CD1c-positive myeloid dendritic cell (primary cell): Measurements from ENCODE around the gene DLG2.
"Not testable (repeated sequence)": the region's sequence is repeated elsewhere in the genome, so short reads cannot be mapped to it uniquely, and the experiment has no call there.

ENCODE experiments used
- DNase-seq: peaks from one replicate; pipeline ENCODE4 v3.0.0-alpha.2; 2016; ENCODE audit errors: extremely low spot score

DLG2 gene

DNA sequence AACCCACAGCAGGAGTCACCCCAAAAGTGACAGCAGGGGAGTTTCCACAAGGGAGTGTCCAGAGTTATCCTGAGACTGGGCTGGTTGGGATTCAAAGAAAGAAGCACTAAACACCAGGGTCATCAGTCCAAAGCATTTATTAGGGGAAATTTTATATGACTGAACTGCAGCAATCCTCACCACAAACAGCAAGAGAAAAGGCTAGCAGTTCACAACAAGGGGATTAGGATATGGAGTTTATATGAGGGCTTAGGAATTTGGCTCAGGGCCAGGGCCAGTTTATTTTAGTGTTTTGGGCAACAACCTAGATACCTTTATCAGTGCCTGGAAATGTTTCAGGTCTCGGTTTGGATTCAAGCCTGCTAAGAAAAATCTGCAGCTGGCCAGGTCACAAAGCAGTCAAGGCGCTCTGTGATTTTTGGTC is 16.1 kb upstream of the DLG2 start:
- no peak for DNase-seq

- no peak for DNase-seq
These were observed 7.6 kb upstream of the DLG2 start for GRCh38 chr11:85634747-85635146.

DNA sequence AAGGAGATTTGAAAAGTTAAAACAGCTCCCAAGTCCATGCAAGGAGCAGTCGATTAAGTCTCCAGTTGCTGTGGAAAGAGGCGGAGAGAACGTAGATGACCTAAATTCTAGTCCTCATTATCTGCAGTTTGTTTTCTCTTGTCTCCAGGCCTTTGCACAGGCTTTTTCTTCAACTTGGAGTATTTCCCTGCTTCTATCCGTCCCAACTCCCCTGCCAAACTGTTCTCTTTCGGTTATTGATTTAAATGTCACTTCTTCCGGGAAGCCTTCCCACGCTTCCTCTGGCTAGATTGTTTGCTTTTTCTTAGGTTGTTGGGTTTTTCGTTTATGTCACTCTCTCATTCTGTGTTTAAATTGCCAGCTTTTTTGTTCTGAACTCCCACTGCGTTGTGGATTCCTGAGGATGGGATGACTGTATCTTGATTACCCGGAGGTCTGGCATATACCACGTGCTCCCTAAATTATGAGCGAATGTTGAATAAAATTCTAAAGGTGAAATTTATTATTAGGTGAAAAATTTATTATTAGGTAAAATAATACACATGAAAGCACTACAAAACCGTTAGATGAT is 1.7 kb upstream of the DLG2 start:
- DNase-seq, result no peak

- peak; percentile 98 for DNase-seq
These were observed 1.0 kb upstream of the DLG2 start, which contains the start of gene TMEM126B for GRCh38 chr11:85627998-85628770. TSS of gene TMEM126B (plus strand) at chr11:85628593. CDS start at chr11:85628608, 15 bp downstream.

DNA sequence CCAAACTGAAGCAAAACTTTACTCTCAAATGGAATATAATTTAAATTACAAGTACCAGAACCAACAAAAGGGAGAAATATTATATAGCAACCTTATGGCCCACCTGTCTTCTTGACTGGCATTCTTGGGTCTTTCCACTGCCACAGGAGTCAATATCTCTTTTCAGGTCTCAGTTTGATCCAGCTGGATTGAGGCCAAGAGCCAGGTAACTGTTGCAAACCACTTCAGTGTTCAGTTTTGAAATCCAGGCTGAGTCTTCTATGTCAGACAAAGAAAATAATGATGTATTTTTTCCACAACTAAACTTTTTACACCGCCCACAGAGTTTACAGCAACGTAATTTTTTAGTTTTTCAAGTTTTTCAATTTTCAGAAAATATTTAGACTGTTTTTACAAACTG is 648 bp downstream of the DLG2 start:
- no peak for DNase-seq

DNA sequence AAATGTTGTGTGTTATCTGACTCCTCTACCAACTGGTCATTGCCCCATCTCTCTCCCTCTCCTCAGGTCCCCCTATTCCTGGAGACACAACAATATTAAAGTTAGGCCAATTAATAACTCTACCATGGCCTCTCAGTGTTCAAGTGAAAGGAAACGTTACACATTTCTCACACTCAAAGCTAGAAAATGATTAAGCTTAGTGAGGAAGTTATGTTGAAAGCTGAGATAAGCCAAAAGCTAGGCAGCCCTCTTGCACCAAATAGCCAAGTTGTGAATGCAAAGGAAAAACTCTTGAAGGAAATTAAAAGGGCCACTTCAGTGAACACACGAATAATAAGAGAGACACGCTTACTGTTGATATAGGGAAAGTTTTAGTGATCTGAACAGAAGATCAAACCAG is 6.9 kb downstream of the DLG2 start:
- DNase-seq, result no peak

DNA sequence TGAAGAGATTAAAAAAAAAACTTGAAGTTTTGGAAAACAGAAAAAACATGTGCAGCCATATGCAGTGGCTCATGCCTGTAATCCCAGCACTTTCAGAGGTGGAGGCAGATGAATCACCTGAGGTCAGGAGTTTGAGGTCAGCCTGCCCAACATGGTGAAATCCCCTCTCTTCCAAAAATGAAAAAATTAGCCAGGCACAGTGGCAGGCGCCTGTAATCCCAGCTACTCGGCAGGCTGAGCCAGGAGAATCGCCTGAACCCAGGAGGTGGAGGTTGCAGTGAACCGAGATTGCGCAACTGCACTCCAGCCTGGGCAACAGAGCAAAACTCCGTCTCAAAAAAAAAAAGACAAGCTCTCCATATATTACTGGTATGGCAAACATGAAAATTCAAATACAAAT is 7.6 kb downstream of the DLG2 start:
- DNase-seq, result no peak

DNA sequence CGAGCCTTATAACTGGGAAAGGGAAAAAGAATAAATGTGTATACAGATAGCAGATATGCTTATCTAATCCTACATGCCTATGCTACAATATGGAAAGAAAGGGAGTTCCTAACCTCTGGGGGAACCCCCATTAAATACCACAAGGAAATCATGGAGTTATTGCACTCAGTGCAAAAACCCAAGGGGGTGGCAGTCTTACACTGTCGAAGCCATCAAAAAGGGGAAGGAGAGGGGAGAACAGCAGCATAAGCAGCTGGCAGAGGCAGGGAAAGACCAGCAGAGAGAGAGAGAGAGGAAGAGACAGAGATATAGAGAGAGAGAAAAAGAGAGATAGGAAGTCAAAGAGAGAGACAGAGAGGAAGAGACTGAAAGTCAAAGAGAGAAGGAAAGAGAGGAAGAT is 15.5 kb downstream of the DLG2 start:
- not testable (repeated sequence) for DNase-seq

DNA sequence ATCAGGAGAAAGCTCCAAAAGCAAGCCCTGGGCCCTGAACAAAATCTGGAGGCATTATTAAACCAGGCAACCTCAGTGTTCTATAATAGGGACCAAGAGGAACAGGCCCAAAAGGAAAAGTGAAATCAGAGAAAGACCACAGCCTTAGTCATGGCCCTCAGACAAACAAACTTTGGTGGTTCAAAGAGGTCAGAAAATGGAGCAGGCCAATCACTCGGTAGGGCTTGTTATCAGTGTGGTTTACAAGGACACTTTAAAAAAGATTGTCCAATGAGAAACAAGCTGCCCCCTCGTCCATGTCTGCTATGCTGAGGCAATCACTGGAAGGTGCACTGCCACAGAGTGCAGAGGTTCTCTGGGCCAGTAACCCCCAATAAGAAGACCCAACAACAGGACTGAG is 17.9 kb downstream of the DLG2 start:
- DNase-seq, result not testable (repeated sequence)

DNA sequence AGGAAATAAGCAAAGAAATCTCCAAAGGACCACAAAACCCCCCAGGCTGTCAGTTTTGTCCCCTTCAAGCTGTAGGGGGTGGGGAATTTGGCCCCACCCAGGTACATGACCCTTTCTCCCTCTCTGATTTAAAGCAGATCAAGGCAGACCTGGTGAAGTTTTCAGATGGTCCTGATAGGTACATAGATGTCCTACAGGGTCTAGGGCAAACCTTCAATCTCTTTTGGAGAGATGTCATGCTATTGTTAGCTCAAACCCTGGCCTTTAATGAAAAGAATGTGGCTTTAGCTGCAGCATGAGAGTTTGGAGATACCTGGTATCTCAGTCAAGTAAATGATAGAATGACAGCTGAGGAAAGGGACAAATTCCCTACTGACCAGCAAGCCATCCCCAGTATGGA is 18.5 kb downstream of the DLG2 start:
- DNase-seq, result not testable (repeated sequence)

DNA sequence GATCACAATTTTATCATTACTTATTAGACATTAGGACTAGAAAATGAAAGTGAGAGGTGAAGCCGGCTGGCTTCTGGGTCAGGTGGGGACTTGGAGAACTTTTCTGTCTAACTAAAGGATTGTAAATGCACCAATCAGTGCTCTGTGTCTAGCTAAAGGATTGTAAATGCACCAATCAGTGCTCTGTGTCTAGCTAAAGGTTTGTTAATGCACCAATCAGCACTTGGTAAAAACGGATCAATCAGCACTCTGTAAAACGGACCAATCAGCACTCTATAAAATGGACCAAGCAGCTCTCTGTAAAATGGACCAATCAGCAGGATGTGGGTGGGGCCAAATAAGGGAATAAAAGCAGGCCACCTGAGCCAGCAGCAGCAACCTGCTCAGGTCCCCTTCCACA is 20.9 kb downstream of the DLG2 start:
- not testable (repeated sequence) for DNase-seq

DNA sequence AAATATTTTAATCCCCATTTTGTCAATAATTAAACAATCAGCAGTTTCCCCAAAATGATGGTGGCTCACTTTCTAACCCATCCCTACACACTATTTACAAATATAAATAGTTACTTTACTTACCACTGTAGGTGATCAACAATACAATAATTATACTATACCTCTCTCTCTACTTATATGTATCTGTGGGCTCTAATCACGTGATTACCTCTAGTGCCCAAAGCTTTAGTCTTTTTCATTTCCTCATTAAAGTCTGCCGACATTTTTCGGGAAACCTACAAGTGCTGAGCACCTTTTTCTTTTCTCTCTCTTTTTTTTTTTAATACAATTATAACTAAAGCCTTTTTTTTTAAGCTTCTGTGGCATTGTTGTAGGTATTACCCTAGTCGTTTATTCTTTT is 23.9 kb downstream of the DLG2 start:
- DNase-seq, result no peak

DNA sequence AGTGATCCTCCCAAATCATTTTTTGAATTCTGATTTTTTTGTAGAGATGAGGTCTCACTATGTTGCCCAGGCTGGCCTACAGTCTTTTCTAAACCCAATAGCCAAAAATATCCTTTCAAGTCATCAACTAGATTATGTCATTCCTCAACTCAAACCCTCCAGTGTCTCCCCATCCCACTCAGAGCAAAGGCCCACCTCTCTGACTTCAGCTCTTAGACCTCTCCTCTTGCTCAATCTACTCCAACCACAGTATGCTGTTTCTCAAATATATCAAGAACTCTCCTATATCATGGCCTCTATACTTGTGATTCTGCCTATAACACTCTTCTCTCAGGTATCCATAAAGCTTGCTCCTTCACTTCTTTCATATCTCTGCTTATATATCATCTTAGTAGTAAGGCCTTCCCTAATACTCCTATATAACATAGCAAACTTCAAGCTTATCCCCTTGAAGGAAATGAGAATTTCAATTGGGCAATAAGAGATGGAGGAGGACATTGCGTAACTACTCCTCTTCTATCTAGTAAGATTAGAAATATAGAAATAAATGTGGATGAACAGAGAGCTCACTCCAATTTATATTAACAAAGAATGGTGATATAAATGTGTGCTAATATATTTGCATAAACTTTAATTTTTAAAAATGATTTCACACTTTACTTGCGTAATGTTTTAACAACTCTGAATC is 24.5 kb downstream of the DLG2 start:
- peak; percentile 46 for DNase-seq

DNA sequence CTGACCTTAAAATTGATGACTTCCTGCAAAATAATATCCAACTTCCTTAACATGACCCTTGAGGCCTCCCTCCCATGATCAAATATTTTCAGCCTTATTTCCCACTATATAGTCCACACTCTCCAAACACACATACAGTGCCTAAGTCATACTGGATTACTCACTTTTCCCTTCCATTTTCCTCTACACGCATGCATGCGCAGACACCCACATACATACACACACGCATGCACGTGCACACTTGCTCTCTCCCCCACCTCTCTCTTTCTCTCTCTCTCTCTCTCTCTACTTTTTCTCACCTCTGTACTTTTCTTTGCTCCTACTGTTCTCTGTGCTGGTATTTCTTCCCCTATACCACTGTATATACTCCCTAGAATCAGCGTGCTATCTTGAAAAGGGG is 28.1 kb downstream of the DLG2 start:
- no peak for DNase-seq

DNA sequence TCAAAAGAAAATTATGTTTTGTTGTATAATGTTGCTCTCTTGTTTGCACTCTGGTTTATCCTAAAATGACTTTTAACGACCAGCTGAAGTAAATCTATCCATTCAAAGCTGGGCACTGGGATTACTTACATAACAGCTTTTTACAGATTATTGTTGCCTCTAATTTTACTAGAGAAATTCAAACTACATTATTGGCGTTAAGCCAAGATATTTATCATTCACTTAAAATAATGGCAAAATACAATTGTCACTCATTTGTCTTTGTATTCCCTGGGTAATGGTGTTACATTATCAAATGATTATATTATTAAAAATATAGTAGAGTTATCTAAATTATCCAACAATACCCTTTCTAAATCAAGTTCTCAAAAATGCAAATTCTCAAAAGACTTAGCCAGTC is 30.3 kb downstream of the DLG2 start:
- no peak for DNase-seq

GRCh38 chr11:85595285-85595884 is 31.8 kb downstream of the DLG2 start:
- DNase-seq, result peak; percentile 64

- peak; percentile 26 for DNase-seq
These were observed 36.2 kb downstream of the DLG2 start for GRCh38 chr11:85590848-85591483.

DNA sequence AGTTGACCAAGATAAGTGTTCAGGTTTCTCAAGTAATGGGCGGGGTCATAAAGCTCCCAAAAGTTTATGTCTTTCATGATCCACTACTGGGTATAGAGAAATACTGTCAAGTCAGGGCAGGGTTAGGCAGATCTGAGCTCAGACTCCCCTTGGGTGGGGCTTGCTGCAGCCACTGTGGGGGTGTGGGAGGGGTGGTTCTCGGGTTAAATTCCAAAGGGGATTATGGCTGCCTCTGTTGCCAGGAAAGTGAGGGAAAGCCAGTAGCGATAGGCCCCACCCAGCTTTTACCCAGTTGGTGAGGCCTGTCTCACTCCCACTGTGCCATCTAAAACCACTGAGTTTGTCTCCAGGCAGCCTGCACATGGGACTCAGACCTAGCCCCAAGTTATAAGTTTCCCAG is 37.8 kb downstream of the DLG2 start:
- no peak for DNase-seq

DNA sequence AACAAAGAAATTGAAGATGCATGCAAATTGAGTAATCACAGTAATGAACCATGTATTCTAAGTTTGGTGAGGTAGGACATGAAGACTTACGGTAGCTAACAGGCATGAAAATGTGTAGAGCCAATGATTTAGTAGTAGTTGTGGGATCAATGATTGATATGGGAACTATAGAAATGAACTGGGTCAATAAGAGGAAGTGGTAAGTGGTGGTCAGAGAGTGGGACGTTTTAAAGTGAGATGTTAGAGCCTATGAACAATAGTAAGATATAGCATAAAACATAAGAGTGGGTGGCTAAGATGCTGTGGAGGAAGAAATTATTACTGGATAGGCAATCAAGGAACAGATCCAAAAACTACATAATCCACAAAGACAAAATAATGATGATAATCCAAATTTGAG is 45.0 kb downstream of the DLG2 start:
- no peak for DNase-seq

DNA sequence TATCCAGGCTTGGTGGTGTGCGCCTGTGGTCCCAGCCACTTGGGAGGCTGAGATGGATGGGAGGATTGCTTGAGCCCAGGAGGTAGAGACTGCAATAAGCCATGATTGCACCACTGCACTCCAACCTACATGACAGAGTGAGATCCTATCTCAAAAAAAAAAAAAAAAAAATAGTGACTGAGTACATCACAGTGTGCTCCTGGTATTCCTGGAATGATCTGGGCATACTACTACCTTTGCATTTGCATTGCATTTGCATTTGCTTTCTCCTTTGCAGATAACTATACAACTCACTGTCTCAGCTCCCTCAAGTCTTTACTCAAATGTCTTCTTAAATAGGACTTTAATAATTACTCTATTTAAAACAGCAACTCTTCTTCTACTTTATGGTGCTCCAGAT is 51.8 kb downstream of the DLG2 start:
- DNase-seq, result no peak

DNA sequence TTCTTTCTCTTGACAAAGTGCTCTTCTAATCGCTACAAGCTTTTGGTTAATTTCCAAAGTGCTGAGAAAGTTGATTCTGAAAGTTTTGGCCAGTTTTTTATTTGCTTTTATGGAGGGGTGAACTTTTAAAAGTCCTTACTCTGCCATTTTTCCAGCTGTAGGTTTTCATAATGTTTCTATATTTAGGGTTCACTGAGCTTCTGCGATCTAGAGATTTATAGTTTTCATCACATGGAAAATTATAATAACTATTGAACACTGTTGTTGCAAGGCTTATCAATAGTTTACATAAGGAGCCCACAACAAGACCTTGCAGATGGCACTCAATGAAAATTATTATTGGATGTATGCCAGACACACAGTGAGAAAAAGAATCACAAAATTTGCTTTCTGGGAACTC is 55.1 kb downstream of the DLG2 start:
- DNase-seq, result no peak

DNA sequence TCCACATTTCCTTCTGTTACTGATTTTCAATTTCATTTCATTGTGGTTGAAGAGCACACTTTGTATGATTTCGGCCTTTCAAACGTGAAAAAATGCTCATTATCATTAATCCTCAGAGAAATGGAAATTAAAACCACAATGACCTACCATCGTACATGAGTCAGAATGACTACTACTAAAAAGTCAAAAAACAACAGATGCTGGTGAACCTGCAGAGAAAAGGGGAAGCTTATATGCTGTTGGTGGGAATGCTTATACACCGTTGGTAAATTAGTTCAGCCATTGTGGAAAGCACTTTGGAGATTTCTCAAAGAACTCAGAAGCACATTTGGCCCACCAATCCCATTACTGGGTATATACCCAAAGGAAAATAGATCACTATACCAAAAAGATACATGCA is 57.6 kb downstream of the DLG2 start:
- no peak for DNase-seq
